K562 (cell line): ENCODE results near the gene PFKL. TPM values are rescaled to one million over a fixed set of nuclear protein-coding genes. Genes with fewer than 3 reads are reported as not detected.
A peak's percentile ranks its signal among the peaks of the same experiment; 100 is the strongest.

Experiments
- CEBPG ChIP-seq, 3 experiments: fragments of 200-800 bp in 1 of 3; sonication (Bioruptor generic) in 1 of 3; sonication (generic) in 1 of 3; formaldehyde crosslinking in 1 of 3; IDR thresholded peaks in 2 of 3; conservative IDR thresholded peaks in 1 of 3; 2 replicates each; pipeline versions ENCODE4 v1.6.1 to v1.8.0; 2016 to 2022; ENCODE audit warnings: missing compliant biosample characterization in 2 of 3, missing genetic modification characterization in 2 of 3, mild to moderate bottlenecking in 1 of 3, missing genetic modification reagents in 1 of 3
- ETV1 ChIP-seq: fragments of 450-650 bp; conservative IDR thresholded peaks from 2 replicates; pipeline ENCODE4 v1.6.1; 2016; ENCODE audit warnings: missing genetic modification characterization, control low read depth, low read depth, missing compliant biosample characterization
- FOXK1 ChIP-seq: sonication (generic); formaldehyde crosslinking; IDR thresholded peaks from 2 replicates; pipeline ENCODE4 v1.8.0; 2022; ENCODE audit warnings: missing genetic modification reagents, mild to moderate bottlenecking, borderline replicate concordance
- ILK ChIP-seq: fragments of 450-650 bp; IDR thresholded peaks from 2 replicates; pipeline ENCODE4 v1.6.1; 2016; ENCODE audit warnings: missing genetic modification characterization, low read depth, mild to moderate bottlenecking, missing compliant biosample characterization, moderate library complexity, borderline replicate concordance
- MCM7 ChIP-seq, 2 experiments: fragments of 450-650 bp; IDR thresholded peaks; 2 replicates each; pipeline ENCODE4 v1.6.1; 2016 to 2018
- MEIS2 ChIP-seq: fragments of 450-650 bp; IDR thresholded peaks from 2 replicates; pipeline ENCODE4 v1.6.1; 2014; ENCODE audit warnings: mild to moderate bottlenecking; ENCODE audit not compliant: partially characterized antibody
- MTA3 ChIP-seq: fragments of 450-650 bp; formaldehyde crosslinking; IDR thresholded peaks from 2 replicates; pipeline ENCODE4 v1.6.1; 2017; ENCODE audit warnings: mild to moderate bottlenecking, borderline replicate concordance
- PTBP1 ChIP-seq: fragments of 200-400 bp; formaldehyde crosslinking; IDR thresholded peaks from 2 replicates; pipeline ENCODE4 v1.6.1; 2017; ENCODE audit warnings: low read depth, low read length
- SIN3B ChIP-seq: fragments of 450-650 bp; IDR thresholded peaks from 2 replicates; pipeline ENCODE4 v1.6.1; 2017; ENCODE audit warnings: low read depth, mild to moderate bottlenecking, moderate library complexity
- SMAD3 ChIP-seq: fragments of 450-650 bp; formaldehyde crosslinking; conservative IDR thresholded peaks from 2 replicates; pipeline ENCODE4 v1.4.0; 2020; ENCODE audit warnings: mild to moderate bottlenecking
- TCF3 ChIP-seq: sonication (generic); formaldehyde crosslinking; IDR thresholded peaks from 2 replicates; pipeline ENCODE4 v1.4.0; 2020; ENCODE audit warnings: mild to moderate bottlenecking, missing genetic modification reagents
- ZKSCAN3 ChIP-seq: fragments of 250-450 bp; sonication (Bioruptor Pico); IDR thresholded peaks from 2 replicates; pipeline ENCODE4 v1.4.0; 2020
- ZNF3 ChIP-seq: fragments of 250-450 bp; sonication (Bioruptor Pico); IDR thresholded peaks from 2 replicates; pipeline ENCODE4 v1.5.0; 2021; ENCODE audit warnings: mild to moderate bottlenecking, moderate library complexity
- ZNF778 ChIP-seq: fragments of 450-650 bp; formaldehyde crosslinking; IDR thresholded peaks from 2 replicates; pipeline ENCODE4 v1.4.0; 2020; ENCODE audit warnings: mild to moderate bottlenecking, moderate library complexity
- polyA plus RNA-seq, 8 experiments: library from polyadenylated mRNA; depleted of rRNA in 4 of 8; stranded (reverse) in 5 of 8; unstranded in 3 of 8; fragments of >200 nt; fragmentation: Nextera tagmentation in 2 of 8; fragmentation: Illumina TruSeq in 1 of 8; extraction: Ambion mirVana in 2 of 8; extraction: Trizol in 1 of 8; gene quantifications; 2 replicates each; pipeline versions ENCODE4 v1.2.1 to v1.2.3, GENCODE V29; 2011 to 2014; ENCODE audit warnings: inconsistent platforms in 1 of 8, missing spikeins in 1 of 8
- total RNA-seq, 7 experiments: library from RNA; depleted of rRNA in 6 of 7; stranded (reverse); fragments of >200 nt in 6 of 7; fragmentation: Illumina TruSeq in 2 of 7; extraction: Trizol in 2 of 7; gene quantifications; 2 replicates each; pipeline versions ENCODE4 v1.2.1 to v1.2.3, GENCODE V29; 2011 to 2021; ENCODE audit warnings: low replicate concordance in 1 of 7
- TF ChIP-seq, protein P1 (sequence below), 3 experiments: fragments of 200-800 bp in 1 of 3; fragments of 250-450 bp in 1 of 3; fragments of 450-650 bp in 1 of 3; sonication (Bioruptor Pico) in 1 of 3; sonication (Bioruptor generic) in 1 of 3; formaldehyde crosslinking in 1 of 3; IDR thresholded peaks; 2 replicates each; pipeline versions ENCODE4 v1.6.1 to v1.8.0; 2016 to 2022; ENCODE audit warnings: mild to moderate bottlenecking in 2 of 3, missing genetic modification characterization in 2 of 3, missing compliant biosample characterization in 1 of 3, moderate library complexity in 1 of 3
- TF ChIP-seq, protein P2 (sequence below): fragments of 250-450 bp; sonication (Bioruptor Pico); IDR thresholded peaks from 2 replicates; pipeline ENCODE4 v1.8.0; 2022; ENCODE audit warnings: inconsistent platforms
- TF ChIP-seq, protein P3 (sequence below): fragments of 450-650 bp; formaldehyde crosslinking; IDR thresholded peaks from 2 replicates; pipeline ENCODE4 v1.4.0; 2022; ENCODE audit warnings: missing genetic modification characterization
- TF ChIP-seq, protein P4 (sequence below): sonication (generic); formaldehyde crosslinking; IDR thresholded peaks from 2 replicates; pipeline ENCODE4 v1.9.0; 2022; ENCODE audit warnings: mild to moderate bottlenecking, missing genetic modification reagents

The PFKL gene
- total and polyA plus RNA-seq, 9 of the 15 experiments (the other 6 are each of a cell fraction or from before 2014, with no cell fraction given) = 1.1 to 124 (median 45.6) TPM

DNA sequence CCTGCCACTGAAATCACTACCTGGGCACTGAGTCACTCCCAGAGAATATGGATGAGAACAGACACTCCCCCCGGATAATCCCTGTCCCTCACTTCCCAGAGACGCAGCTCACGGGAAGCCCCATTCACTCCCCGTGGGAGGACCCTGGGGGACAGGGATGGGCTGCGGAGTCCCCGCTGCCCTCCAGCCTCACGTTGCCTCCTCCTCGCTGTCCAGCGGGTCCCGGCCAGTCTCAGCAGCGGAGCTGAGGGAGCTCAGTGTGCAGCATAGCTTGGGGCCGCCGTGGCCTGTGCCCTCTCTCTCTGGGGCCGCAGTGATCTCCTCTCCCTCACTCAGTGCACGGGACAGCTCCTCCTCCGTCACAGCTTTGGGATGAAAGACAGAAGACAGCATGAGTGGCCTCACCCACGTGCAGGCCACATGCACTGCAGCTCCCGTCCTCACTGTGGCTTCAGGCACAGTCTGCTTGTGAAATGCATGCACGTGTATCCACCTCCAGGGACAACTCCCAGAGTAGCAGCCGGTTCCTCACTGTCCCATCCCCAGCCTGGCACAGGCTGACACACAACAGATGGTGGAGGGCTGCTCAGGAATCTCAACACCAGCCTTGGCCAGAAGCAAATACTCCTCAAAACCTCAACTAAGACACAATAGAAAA is 31.9 kb downstream of the PFKL start (continued):
- TF ChIP-seq, protein P1, sequence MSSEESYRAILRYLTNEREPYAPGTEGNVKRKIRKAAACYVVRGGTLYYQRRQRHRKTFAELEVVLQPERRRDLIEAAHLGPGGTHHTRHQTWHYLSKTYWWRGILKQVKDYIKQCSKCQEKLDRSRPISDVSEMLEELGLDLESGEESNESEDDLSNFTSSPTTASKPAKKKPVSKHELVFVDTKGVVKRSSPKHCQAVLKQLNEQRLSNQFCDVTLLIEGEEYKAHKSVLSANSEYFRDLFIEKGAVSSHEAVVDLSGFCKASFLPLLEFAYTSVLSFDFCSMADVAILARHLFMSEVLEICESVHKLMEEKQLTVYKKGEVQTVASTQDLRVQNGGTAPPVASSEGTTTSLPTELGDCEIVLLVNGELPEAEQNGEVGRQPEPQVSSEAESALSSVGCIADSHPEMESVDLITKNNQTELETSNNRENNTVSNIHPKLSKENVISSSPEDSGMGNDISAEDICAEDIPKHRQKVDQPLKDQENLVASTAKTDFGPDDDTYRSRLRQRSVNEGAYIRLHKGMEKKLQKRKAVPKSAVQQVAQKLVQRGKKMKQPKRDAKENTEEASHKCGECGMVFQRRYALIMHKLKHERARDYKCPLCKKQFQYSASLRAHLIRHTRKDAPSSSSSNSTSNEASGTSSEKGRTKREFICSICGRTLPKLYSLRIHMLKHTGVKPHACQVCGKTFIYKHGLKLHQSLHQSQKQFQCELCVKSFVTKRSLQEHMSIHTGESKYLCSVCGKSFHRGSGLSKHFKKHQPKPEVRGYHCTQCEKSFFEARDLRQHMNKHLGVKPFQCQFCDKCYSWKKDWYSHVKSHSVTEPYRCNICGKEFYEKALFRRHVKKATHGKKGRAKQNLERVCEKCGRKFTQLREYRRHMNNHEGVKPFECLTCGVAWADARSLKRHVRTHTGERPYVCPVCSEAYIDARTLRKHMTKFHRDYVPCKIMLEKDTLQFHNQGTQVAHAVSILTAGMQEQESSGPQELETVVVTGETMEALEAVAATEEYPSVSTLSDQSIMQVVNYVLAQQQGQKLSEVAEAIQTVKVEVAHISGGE (CRISPR knock-in tag; IDR thresholded peaks at IDR 0.05) = no peak
- no peak for TF ChIP-seq MTA3
- TF ChIP-seq ETV1 (tag) = no peak
- no peak for TF ChIP-seq ZNF778
- TF ChIP-seq, protein P2, sequence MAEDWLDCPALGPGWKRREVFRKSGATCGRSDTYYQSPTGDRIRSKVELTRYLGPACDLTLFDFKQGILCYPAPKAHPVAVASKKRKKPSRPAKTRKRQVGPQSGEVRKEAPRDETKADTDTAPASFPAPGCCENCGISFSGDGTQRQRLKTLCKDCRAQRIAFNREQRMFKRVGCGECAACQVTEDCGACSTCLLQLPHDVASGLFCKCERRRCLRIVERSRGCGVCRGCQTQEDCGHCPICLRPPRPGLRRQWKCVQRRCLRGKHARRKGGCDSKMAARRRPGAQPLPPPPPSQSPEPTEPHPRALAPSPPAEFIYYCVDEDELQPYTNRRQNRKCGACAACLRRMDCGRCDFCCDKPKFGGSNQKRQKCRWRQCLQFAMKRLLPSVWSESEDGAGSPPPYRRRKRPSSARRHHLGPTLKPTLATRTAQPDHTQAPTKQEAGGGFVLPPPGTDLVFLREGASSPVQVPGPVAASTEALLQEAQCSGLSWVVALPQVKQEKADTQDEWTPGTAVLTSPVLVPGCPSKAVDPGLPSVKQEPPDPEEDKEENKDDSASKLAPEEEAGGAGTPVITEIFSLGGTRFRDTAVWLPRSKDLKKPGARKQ (CRISPR knock-in tag) = no peak
- TF ChIP-seq, protein P3, sequence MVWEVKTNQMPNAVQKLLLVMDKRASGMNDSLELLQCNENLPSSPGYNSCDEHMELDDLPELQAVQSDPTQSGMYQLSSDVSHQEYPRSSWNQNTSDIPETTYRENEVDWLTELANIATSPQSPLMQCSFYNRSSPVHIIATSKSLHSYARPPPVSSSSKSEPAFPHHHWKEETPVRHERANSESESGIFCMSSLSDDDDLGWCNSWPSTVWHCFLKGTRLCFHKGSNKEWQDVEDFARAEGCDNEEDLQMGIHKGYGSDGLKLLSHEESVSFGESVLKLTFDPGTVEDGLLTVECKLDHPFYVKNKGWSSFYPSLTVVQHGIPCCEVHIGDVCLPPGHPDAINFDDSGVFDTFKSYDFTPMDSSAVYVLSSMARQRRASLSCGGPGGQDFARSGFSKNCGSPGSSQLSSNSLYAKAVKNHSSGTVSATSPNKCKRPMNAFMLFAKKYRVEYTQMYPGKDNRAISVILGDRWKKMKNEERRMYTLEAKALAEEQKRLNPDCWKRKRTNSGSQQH (CRISPR knock-in tag) = no peak
- no peak for TF ChIP-seq TCF3 (CRISPR knock-in tag)
- no peak for TF ChIP-seq ILK (tag)
- TF ChIP-seq, protein P4, sequence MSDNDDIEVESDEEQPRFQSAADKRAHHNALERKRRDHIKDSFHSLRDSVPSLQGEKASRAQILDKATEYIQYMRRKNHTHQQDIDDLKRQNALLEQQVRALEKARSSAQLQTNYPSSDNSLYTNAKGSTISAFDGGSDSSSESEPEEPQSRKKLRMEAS = peak; percentile 82
- TF ChIP-seq SMAD3 = no peak
- TF ChIP-seq MCM7 (IDR thresholded peaks at IDR 0.05) = no peak
- TF ChIP-seq ZNF3 (CRISPR knock-in tag) = no peak
- TF ChIP-seq MEIS2 = no peak
- TF ChIP-seq CEBPG (CRISPR knock-in tag; IDR thresholded peaks at IDR 0.05) = no peak
- TF ChIP-seq CEBPG (tag; conservative IDR thresholded peaks at IDR 0.05 in 1 of 2, IDR thresholded peaks at IDR 0.05 in 1 of 2) = no peak
- no peak for TF ChIP-seq SIN3B
- no peak for TF ChIP-seq ZKSCAN3 (CRISPR knock-in tag)
- TF ChIP-seq PTBP1 = no peak
- no peak for TF ChIP-seq FOXK1 (CRISPR knock-in tag)
